Thymus (tissue), 11 donors: ENCODE results near the gene AAGAB. TPM values are rescaled to one million over a fixed set of nuclear protein-coding genes. Genes with fewer than 3 reads are reported as not detected.

Source experiments
- DNase-seq, 9 donors: peaks; one replicate each; pipeline ENCODE4 v3.0.0-alpha.2; 2013; ENCODE audit warnings: low spot score in 9 of 9, low read depth in 6 of 9, missing footprints in 1 of 9
- H3K27ac ChIP-seq, 2 donors: one replicate each; pipeline ENCODE4 v1.5.1; 2013; ENCODE audit warnings: control low read depth in 1 of 2, low read depth in 1 of 2, low read length in 1 of 2, mild to moderate bottlenecking in 1 of 2, moderate library complexity in 1 of 2
- H3K27me3 ChIP-seq, 2 donors: one replicate each; pipeline ENCODE4 v1.5.1; 2013; ENCODE audit warnings: low read length in 1 of 2; ENCODE audit not compliant: control insufficient read depth in 2 of 2, insufficient read depth in 1 of 2
- H3K36me3 ChIP-seq, 2 donors: one replicate each; pipeline ENCODE4 v1.5.1; 2013; ENCODE audit warnings: low read length in 1 of 2, mild to moderate bottlenecking in 1 of 2, moderate library complexity in 1 of 2; ENCODE audit not compliant: control insufficient read depth in 2 of 2, insufficient read depth in 2 of 2
- H3K4me1 ChIP-seq, 2 donors: one replicate each; pipeline ENCODE4 v1.5.1; 2013; ENCODE audit warnings: low read length in 2 of 2; ENCODE audit not compliant: control insufficient read depth in 2 of 2, insufficient read depth in 2 of 2
- H3K4me3 ChIP-seq, 2 donors: one replicate each; pipeline ENCODE4 v1.5.1; 2013; ENCODE audit warnings: low read length in 2 of 2, control low read depth in 1 of 2, mild to moderate bottlenecking in 1 of 2
- H3K9me3 ChIP-seq, 2 donors: one replicate each; pipeline ENCODE4 v1.5.1; 2013; ENCODE audit warnings: low read length in 1 of 2, mild to moderate bottlenecking in 1 of 2; ENCODE audit not compliant: control insufficient read depth in 2 of 2, insufficient read depth in 1 of 2
- WGBS: extraction: QIAGEN DNeasy Blood & Tissue Kit; methylation state at CpG from one replicate; pipeline ENCODE4 v1.1.7; 2013; 5-methylcytosine and 5-hydroxymethylcytosine counted together
- polyA plus RNA-seq: library from polyadenylated mRNA; stranded (reverse); fragments of 200-250 nt; gene quantifications from one replicate; pipeline ENCODE4 v1.2.3, GENCODE V29; 2013
- total RNA-seq: library from RNA; stranded (reverse); fragments of 120-200 nt; gene quantifications from one replicate; pipeline ENCODE4 v1.2.4, GENCODE V29; 2013
- donor health status: healthy.

Gene AAGAB
- total and polyA plus RNA-seq, 2 donors, result 23.2 to 45.7 TPM

DNA sequence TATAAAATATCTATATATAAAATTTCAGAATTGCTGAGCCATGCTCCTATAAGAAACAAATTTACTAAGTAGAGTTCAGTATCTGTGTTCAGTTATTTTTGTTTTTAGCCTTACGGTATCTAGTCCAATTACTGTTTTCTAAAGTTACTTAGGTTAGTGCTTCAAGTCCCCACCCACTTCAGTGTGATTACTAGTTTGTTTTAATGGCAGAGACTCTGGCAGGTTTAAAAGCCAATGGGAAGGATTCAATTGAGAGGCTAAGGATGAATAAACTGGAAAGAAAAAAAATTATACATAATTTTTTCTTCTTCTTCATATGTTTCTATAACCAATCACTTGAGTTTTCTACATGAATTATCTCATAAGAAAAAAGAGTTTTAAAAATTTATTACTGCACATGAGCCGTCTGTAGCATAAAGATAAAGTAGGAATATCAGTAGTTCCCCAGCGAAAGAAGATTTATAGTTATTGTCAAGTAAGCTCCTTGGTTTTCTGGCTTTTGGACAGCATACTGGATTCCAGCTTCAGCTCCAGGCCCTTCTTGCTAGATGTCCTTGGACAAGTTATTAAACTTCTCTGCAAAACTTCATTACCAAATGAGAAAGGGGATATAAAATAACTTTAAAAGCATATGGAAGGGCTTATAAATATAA, 46.8 kb downstream of the AAGAB start:
- H3K9me3 ChIP-seq, result no peaks in the 10 kb centered on the region
- peaks cover 6 to 23% of the 10 kb centered on the region in 2 donors for H3K36me3 ChIP-seq
- 98% methylated on average over 3 of the region's 3 CpGs for WGBS
- no peak for DNase-seq
- no peaks in the 10 kb centered on the region for H3K4me1 ChIP-seq
- H3K4me3 ChIP-seq, result no peak overlapping the region
- no peaks in the 10 kb centered on the region for H3K27me3 ChIP-seq
- H3K27ac ChIP-seq, result no peak overlapping the region

DNA sequence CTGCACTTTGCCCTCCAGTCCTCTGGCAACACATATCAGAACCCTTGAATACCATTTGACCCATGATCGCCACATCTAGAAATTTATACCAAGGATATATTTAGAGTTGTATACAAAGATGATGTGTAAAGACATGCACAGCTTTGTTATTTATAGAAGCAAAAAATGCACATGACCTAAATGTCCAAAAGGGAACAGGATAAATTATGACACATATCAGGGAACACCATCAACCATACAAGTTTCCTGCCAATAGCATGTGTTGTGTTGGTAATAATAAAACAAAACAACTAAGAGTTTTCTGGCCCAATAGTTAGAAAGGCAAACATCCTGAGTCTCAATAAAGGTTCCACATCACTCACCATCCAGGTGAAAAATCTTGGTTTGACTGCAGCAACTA, 51.5 kb downstream of the AAGAB start:
- no peaks in the 10 kb centered on the region for H3K27me3 ChIP-seq
- H3K9me3 ChIP-seq, result no peaks in the 10 kb centered on the region
- whole genome bisulfite sequencing, result 99% methylated on average over 1 of the region's 1 CpG
- H3K4me3 ChIP-seq, result no peak overlapping the region
- no peak for DNase-seq
- peaks cover 0 to 6% of the 10 kb centered on the region in 2 donors for H3K4me1 ChIP-seq
- H3K36me3 ChIP-seq, result peaks cover 19 to 30% of the 10 kb centered on the region in 2 donors
- H3K27ac ChIP-seq, result no peak overlapping the region

DNA sequence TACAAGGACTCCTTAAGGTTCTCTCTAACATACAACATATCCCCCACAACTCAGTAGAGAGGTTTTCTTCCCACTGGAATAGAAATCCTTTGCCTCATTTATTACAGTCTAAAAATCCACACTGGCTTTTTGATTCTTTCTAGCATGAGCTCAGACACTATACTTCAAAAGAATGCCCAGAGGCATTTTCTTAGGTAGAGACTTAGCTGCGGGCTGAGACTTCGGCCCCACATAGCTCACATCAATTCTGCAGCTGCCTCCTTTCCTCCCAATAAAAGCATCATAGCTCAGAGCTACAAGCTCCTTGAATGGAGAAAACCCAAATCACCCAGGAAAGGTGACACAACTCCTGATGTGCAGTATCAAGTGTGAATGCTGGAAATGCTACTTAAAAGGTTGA, 52.4 kb downstream of the AAGAB start:
- Histone ChIP-seq H3K27ac (no peak overlapping the region), H3K27me3 (no peaks in the 10 kb centered on the region), H3K36me3 (peaks cover 19 to 28% of the 10 kb centered on the region in 2 donors), H3K4me3 (no peak overlapping the region), H3K4me1 (peaks cover 0 to 7% of the 10 kb centered on the region in 2 donors), H3K9me3 (no peaks in the 10 kb centered on the region)
- DNase-seq, result no peak
- over 99% methylated on average over 2 of the region's 2 CpGs for WGBS

DNA sequence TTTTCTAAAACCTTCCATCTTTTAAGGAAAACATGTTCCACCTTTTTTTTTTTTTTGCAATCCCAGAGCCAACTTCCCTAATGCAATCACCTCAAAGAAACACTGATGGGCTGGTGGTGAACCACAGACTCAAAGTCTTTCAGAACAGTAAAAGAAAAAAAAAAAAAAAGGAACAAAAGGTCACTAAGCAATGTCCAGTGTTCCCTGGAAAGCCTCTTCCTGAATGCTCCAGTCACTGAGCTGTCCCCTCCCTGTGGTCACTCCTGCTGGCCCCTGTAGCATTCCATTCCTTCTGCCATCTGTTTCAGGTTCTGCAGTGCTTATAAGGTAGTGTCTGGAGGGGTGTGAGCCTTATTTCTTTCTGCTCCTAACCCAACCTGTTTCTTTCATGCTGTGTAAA, 53.3 kb downstream of the AAGAB start:
- H3K36me3 ChIP-seq, result peaks cover 16 to 28% of the 10 kb centered on the region in 2 donors
- H3K27me3 ChIP-seq, result no peaks in the 10 kb centered on the region
- no peak overlapping the region for H3K27ac ChIP-seq
- H3K4me1 ChIP-seq, result peaks cover 0 to 7% of the 10 kb centered on the region in 2 donors
- no peaks in the 10 kb centered on the region for H3K9me3 ChIP-seq
- DNase-seq, result no peak
- H3K4me3 ChIP-seq, result no peak overlapping the region

DNA sequence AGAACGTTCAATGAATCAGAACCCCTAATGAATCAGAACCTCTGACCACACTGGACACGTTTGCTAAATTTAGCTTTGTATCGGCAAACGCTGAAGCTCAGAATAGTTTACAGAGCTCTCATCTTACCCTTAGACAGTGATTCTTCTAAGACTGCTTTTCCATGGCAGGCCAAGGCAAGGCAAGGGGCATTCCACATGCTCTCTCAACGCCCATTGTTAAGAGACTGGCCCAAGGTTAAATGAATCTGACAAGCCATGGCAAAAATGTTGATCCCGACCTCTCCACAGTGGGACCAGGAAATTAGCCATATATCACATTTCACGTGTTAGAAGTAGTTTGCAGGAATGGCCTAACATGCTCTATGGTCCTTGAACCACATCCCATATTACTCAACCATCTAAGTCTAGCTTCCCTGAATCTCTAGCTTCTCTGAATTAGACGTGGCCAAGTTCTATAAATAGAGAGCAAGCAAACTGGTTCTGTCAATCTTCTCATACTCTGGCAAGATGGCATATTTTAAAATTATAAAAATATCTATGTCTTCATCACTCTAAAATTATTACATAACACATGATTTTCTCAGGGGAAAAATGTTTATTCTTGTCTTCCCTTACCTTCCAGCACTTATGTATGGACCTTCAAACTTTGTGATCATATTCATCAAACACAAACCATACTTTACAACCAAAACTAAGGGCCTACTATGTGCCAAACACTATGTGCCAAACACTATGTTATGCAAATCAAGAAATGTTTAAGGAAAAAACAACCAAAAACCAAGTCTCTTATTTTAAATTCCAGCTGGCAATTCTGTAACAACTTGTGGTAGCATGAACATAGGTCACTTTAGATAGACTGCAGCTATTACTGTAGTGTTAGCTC, 54.3 kb downstream of the AAGAB start:
- Histone ChIP-seq H3K27me3 (no peaks in the 10 kb centered on the region), H3K36me3 (peaks cover 20 to 25% of the 10 kb centered on the region in 2 donors), H3K9me3 (no peaks in the 10 kb centered on the region), H3K4me3 (no peak overlapping the region), H3K27ac (no peak overlapping the region), H3K4me1 (peaks cover 0 to 10% of the 10 kb centered on the region in 2 donors)
- DNase-seq, result no peak
- 89% methylated on average over 8 of the region's 8 CpGs for WGBS

DNA sequence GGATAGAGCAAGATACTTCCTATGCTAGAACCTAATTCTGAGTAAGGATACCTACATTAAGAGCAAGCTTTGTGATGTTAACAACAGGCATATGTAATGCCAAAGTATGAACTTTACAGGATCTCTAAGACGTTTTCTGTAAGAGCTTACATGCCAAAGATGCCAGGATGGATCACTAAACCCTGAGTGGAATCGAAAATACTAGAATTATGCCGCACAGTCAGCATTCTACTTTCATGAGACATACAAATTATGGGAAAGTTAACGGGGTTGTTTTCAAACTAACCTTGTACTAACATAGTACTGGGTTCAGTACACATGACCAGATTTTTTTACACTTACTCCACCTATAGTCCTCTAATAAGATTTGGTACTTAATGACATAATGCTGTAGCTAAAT, 55.1 kb downstream of the AAGAB start:
- H3K4me1 ChIP-seq, result peaks cover 0 to 12% of the 10 kb centered on the region in 2 donors

DNA sequence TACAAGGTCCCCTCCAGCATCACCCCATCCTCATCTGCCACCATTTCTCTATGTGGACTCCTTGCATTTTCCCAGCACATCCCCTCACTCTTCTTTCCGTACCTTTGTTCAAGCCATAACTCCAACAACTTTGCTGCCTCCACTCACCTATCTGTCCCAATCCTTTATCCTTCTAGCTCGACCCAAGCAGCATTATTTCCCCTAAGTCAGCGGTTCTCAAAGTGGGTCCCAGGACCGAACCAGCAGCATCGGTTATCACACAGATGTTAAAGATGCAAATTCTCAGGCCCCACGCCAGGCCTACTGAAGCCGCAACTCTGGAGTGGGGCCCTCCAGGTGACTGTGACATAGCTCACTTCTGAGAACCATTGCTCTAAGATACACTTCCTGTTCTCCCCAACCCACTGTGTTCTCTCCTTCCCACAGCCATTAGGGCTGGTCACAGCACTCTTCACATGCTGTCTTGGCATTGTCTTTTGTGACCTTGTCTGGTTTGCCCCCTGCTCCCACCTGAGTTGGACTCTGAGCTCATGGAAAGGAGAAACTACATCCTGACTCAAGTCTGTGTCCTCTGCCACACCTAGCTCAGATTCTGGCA, 56.2 kb downstream of the AAGAB start:
- peaks cover 0 to 12% of the 10 kb centered on the region in 2 donors for H3K4me1 ChIP-seq
- WGBS, result 97% methylated on average over 7 of the region's 7 CpGs
- H3K9me3 ChIP-seq, result no peaks in the 10 kb centered on the region
- H3K36me3 ChIP-seq, result peaks cover 21 to 24% of the 10 kb centered on the region in 2 donors
- no peak overlapping the region for H3K4me3 ChIP-seq
- no peak overlapping the region for H3K27ac ChIP-seq
- H3K27me3 ChIP-seq, result no peaks in the 10 kb centered on the region
- no peak for DNase-seq

More for the DNA sequence above, 55.1 kb downstream of the AAGAB start:
- no peak overlapping the region for H3K4me3 ChIP-seq
- H3K27ac ChIP-seq, result no peak overlapping the region
- no peak for DNase-seq
- H3K27me3 ChIP-seq, result no peaks in the 10 kb centered on the region
- H3K36me3 ChIP-seq, result peaks cover 21 to 22% of the 10 kb centered on the region in 2 donors
- 96% methylated on average over 4 of the region's 4 CpGs for WGBS
- H3K9me3 ChIP-seq, result no peaks in the 10 kb centered on the region

DNA sequence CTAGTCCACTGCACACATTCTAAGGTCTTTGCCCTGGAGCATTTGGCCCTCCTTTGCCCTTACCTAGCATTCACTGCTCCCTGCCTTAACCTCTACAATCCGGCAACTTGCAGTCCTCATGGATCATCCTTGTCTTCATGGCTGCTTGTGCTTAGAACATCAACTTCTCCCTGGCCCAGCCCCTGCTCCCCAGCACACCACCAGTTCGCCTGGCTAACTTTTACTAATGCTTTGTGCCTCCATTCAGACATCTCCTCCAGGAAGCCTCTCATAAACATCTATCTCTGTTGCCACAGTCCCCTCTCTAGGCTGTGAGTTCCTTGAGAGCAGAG, 57.1 kb downstream of the AAGAB start:
- DNase-seq, result no peak
- 94% methylated on average over 2 of the region's 2 CpGs for WGBS
- Histone ChIP-seq H3K36me3 (peaks cover 20 to 26% of the 10 kb centered on the region in 2 donors), H3K4me1 (peaks cover 0 to 15% of the 10 kb centered on the region in 2 donors), H3K9me3 (no peaks in the 10 kb centered on the region), H3K27ac (no peak overlapping the region), H3K4me3 (no peak overlapping the region), H3K27me3 (no peaks in the 10 kb centered on the region)
